Neural cell (in vitro differentiated cells): ENCODE results near the gene GSTM2. TPM values are rescaled to one million over a fixed set of nuclear protein-coding genes. Genes with fewer than 3 reads are reported as not detected.
A peak's percentile ranks its signal among the peaks of the same experiment; 100 is the strongest.

Experiments used
- H2AFZ ChIP-seq: fragments of 200-600, 300-800 bp; sonication (generic), shearing (Covaris generic); 2 replicates; pipeline ENCODE4 v1.6.0; 2014; ENCODE audit warnings: low read depth, mild to moderate bottlenecking, antibody characterized with exemption, low read length, moderate library complexity
- H3F3A ChIP-seq: fragments of 200-600 bp; shearing (Covaris generic); 2 replicates; pipeline ENCODE4 v1.6.1; 2016; ENCODE audit warnings: mild to moderate bottlenecking, moderate library complexity, mixed read lengths, antibody characterized with exemption, low read length; ENCODE audit not compliant: insufficient read depth, poor library complexity, severe bottlenecking
- H3K27ac ChIP-seq: fragments of 200-600, 300-800 bp; sonication (generic), shearing (Covaris generic); 2 replicates; pipeline ENCODE4 v1.5.1; 2014; ENCODE audit warnings: mild to moderate bottlenecking, low read length, moderate library complexity
- H3K27me3 ChIP-seq: fragments of 300-800, 200-600 bp; sonication (generic), shearing (Covaris generic); 2 replicates; pipeline ENCODE4 v1.6.0; 2014; ENCODE audit warnings: mild to moderate bottlenecking, low read depth, low read length, moderate library complexity; ENCODE audit not compliant: insufficient read depth
- H3K36me3 ChIP-seq: fragments of 300-800, 200-600 bp; sonication (generic), shearing (Covaris generic); 2 replicates; pipeline ENCODE4 v1.5.1; 2014; ENCODE audit warnings: mild to moderate bottlenecking, antibody characterized with exemption, low read length, moderate library complexity; ENCODE audit not compliant: insufficient read depth
- H3K4me2 ChIP-seq: fragments of 300-800, 200-600 bp; sonication (generic), shearing (Covaris generic); 2 replicates; pipeline ENCODE4 v1.6.0; 2014; ENCODE audit warnings: mild to moderate bottlenecking, low read length
- H3K4me3 ChIP-seq: fragments of 300-800, 200-600 bp; sonication (generic), shearing (Covaris generic); 2 replicates; pipeline ENCODE4 v1.5.1; 2014; ENCODE audit warnings: mild to moderate bottlenecking, low read length, moderate library complexity
- H3K79me2 ChIP-seq: fragments of 200-600 bp; shearing (Covaris generic); replicated peaks from 2 replicates; pipeline ENCODE4 v1.6.0; 2014; ENCODE audit warnings: mild to moderate bottlenecking, low read length, moderate library complexity; ENCODE audit not compliant: insufficient read depth
- H3K9ac ChIP-seq: fragments of 300-800, 200-600 bp; sonication (generic), shearing (Covaris generic); 2 replicates; pipeline ENCODE4 v1.6.1; 2016; ENCODE audit warnings: mild to moderate bottlenecking, low read length, mixed read lengths
- H3K9me2 ChIP-seq: fragments of 200-600 bp; shearing (Covaris generic); 2 replicates; pipeline ENCODE4 v1.6.1; 2016; ENCODE audit warnings: mild to moderate bottlenecking, low read length, mixed read lengths; ENCODE audit not compliant: insufficient read depth
- H3K9me3 ChIP-seq: fragments of 200-600, 300-800 bp; sonication (generic), shearing (Covaris generic); 2 replicates; pipeline ENCODE4 v1.6.1; 2016; ENCODE audit warnings: mild to moderate bottlenecking, mixed run types, low read length, moderate library complexity, mixed read lengths
- H4K20me1 ChIP-seq: fragments of 200-600 bp; shearing (Covaris generic); 2 replicates; pipeline ENCODE4 v1.6.1; 2016; ENCODE audit warnings: mild to moderate bottlenecking, mixed run types; ENCODE audit not compliant: insufficient read depth
- CTCF ChIP-seq: fragments of 450-650 bp; IDR thresholded peaks from 2 replicates; pipeline ENCODE4 v1.5.1; 2014; ENCODE audit warnings: antibody characterized with exemption, mild to moderate bottlenecking, moderate library complexity; ENCODE audit not compliant: poor library complexity, severe bottlenecking
- EP300 ChIP-seq: fragments of 450-650 bp; conservative IDR thresholded peaks from 2 replicates; pipeline ENCODE4 v1.6.1; 2014; ENCODE audit warnings: antibody characterized with exemption, mild to moderate bottlenecking, moderate library complexity; ENCODE audit not compliant: poor library complexity, severe bottlenecking
- EZH2 ChIP-seq: fragments of 200-600, 300-800 bp; shearing (Covaris generic), sonication (generic); IDR thresholded peaks from 2 replicates; pipeline ENCODE4 v1.6.1; 2014; ENCODE audit warnings: antibody characterized with exemption, low read length, borderline replicate concordance, mild to moderate bottlenecking; ENCODE audit not compliant: insufficient read depth, poor library complexity, severe bottlenecking
- MXI1 ChIP-seq: fragments of 450-650 bp; conservative IDR thresholded peaks from 2 replicates; pipeline ENCODE4 v1.6.1; 2014; ENCODE audit warnings: antibody characterized with exemption, mild to moderate bottlenecking; ENCODE audit not compliant: poor library complexity, severe bottlenecking
- POLR2AphosphoS5 ChIP-seq: IDR thresholded peaks from 2 replicates; pipeline ENCODE4 v1.6.1; 2012
- REST ChIP-seq: IDR thresholded peaks from 2 replicates; pipeline ENCODE4 v1.6.1; 2012; ENCODE audit warnings: borderline replicate concordance
- SMC3 ChIP-seq: fragments of 450-650 bp; conservative IDR thresholded peaks from 2 replicates; pipeline ENCODE4 v1.6.1; 2014; ENCODE audit warnings: antibody characterized with exemption, mild to moderate bottlenecking, moderate library complexity; ENCODE audit not compliant: poor library complexity
- TAF1 ChIP-seq: IDR thresholded peaks from 2 replicates; pipeline ENCODE4 v1.6.1; 2012; ENCODE audit warnings: low read depth
- polyA plus RNA-seq: library from polyadenylated mRNA; depleted of rRNA; stranded (reverse); fragments of >200 nt; gene quantifications from 2 replicates; pipeline ENCODE4 v1.2.3, GENCODE V29; 2014

GSTM2 gene
- polyA plus RNA-seq, 1 donor from 2014 or later = 6.8 TPM

GRCh38 chr1:109654519-109654918 lies 13.3 kb upstream of the GSTM2 start:
- Histone ChIP-seq H3K27ac (no peak overlapping the region), H3K9me3 (no peaks in the 10 kb centered on the region), H3F3A (no peaks in the 10 kb centered on the region), H3K4me2 (no peak overlapping the region), H3K9me2 (no peaks in the 10 kb centered on the region), H3K27me3 (no peaks in the 10 kb centered on the region), H3K36me3 (no peaks in the 10 kb centered on the region), H2AFZ (no peak overlapping the region), H3K79me2 (no peaks in the 10 kb centered on the region), H4K20me1 (no peaks in the 10 kb centered on the region), H3K9ac (no peak overlapping the region), H3K4me3 (no peak overlapping the region)
- TF ChIP-seq CTCF (no peak), MXI1 (no peak), EZH2 (no peak), POLR2AphosphoS5 (no peak), EP300 (no peak), SMC3 (no peak), REST (no peak)

- H3K9me2 ChIP-seq = no peaks in the 10 kb centered on the region
- no peaks in the 10 kb centered on the region for H3K27me3 ChIP-seq
- no peaks in the 10 kb centered on the region for H3K79me2 ChIP-seq
- H3K9me3 ChIP-seq = no peaks in the 10 kb centered on the region
- no peaks in the 10 kb centered on the region for H4K20me1 ChIP-seq
- H3F3A ChIP-seq = no peaks in the 10 kb centered on the region
- TF ChIP-seq EP300 (no peak), POLR2AphosphoS5 (no peak), MXI1 (no peak), EZH2 (no peak), SMC3 (no peak), TAF1 (no peak)
- H3K27ac ChIP-seq = no peak within 1 kb of the TSS
- no peak within 1 kb of the TSS for H3K9ac ChIP-seq
- H3K36me3 ChIP-seq = no peaks in the 10 kb centered on the region
- no peak within 1 kb of the TSS for H3K4me2 ChIP-seq
- H2AFZ ChIP-seq = no peak within 1 kb of the TSS
- peak within 1 kb of the TSS; percentile 59 for H3K4me3 ChIP-seq
These were observed 12.0 kb upstream of the GSTM2 start, which contains the start of gene GSTM4 for GRCh38 chr1:109655615-109656519. Gene GSTM4, plus strand, starts transcription at chr1:109656099. Its CDS starts 291 bp downstream, at chr1:109656390.
